Stomach (tissue), 4 donors: ENCODE results near the gene PPIF.

Source experiments
- POLR2A ChIP-seq, 4 donors: fragments of 450-650 bp; IDR thresholded peaks; one replicate each; pipeline ENCODE4 v1.6.1; 2016; ENCODE audit warnings: antibody characterized with exemption in 4 of 4, control low read depth in 2 of 4, mild to moderate bottlenecking in 1 of 4, moderate library complexity in 1 of 4
- TF ChIP-seq, protein P1 (sequence below), 7 experiments: fragments of 450-650 bp in 4 of 7; fragments of 200-600 bp in 3 of 7; sonication (generic) in 3 of 7; IDR thresholded peaks; one replicate each; pipeline ENCODE4 v1.5.1; 2016 to 2019; ENCODE audit warnings: antibody characterized with exemption in 7 of 7, control low read depth in 2 of 7, mild to moderate bottlenecking in 1 of 7

GRCh38 chr10:79342811-79343561, 4.3 kb upstream of the PPIF start:
- no peak for TF ChIP-seq POLR2A (IDR thresholded peaks at IDR 0.05)
- TF ChIP-seq, protein P1, sequence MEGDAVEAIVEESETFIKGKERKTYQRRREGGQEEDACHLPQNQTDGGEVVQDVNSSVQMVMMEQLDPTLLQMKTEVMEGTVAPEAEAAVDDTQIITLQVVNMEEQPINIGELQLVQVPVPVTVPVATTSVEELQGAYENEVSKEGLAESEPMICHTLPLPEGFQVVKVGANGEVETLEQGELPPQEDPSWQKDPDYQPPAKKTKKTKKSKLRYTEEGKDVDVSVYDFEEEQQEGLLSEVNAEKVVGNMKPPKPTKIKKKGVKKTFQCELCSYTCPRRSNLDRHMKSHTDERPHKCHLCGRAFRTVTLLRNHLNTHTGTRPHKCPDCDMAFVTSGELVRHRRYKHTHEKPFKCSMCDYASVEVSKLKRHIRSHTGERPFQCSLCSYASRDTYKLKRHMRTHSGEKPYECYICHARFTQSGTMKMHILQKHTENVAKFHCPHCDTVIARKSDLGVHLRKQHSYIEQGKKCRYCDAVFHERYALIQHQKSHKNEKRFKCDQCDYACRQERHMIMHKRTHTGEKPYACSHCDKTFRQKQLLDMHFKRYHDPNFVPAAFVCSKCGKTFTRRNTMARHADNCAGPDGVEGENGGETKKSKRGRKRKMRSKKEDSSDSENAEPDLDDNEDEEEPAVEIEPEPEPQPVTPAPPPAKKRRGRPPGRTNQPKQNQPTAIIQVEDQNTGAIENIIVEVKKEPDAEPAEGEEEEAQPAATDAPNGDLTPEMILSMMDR (IDR thresholded peaks at IDR 0.05), result no peak
